ENCODE measurements around the gene NEURL1.

NEURL1 gene

DNA sequence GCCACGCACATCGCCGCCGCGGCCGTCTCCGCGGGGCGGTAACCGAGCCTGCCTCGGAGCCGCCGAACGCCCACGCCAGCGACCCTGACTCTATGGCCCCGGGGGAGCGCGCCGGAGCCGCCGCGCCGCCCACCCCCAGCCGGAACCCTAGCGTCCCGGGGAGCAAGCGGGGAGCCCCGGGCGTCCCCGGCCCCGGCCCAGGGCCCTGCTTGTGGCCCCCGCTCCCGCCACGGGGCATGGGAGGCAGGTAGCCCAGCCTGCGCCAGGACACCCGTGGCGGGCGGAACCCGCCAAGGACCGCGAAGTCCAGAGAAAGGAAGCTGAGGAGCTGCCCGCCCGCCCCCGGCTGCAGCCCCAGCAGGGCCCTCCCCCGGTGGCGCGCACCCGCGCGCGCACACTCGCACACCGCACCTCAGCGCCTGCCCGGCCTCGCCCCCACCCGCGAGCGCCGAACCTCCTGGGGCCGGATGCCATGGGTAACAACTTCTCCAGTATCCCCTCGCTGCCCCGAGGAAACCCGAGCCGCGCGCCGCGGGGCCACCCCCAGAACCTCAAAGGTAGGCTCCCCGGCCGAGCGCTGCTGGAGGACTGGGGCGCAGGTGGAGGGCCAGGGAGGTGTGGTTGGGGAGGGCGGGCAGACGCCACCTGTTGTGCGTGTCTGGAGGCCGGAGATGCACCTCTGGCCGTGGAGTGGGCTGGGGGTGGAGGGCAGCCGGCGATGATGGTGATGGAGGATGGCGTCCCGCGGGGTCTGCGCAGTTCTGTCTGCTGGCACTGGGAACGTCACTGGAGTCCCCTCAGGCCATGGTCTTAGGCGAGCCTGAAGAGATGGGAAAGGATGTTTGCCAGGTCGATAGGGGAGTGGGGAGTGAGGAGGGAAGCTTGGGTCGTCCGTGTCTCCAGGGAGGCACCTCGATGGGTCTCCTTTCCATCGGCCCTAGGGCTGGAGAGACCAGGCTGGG is 692 bp downstream of the NEURL1 start:
- DNase-seq: no peak
- H2BK12ac ChIP-seq (ENCODE audit: low read length in 2 of 2): no peak overlapping the region
- H3K9me3 ChIP-seq (ENCODE audit: control insufficient read depth, low read length): no peaks in the 10 kb centered on the region
- H2BK15ac ChIP-seq (ENCODE audit: low read depth, poor library complexity, severe bottlenecking): peak overlapping the region; percentile 76
- no peaks in the 10 kb centered on the region for H3K79me1 ChIP-seq (replicated peaks; ENCODE audit: low read length, poor library complexity, severe bottlenecking)
- peak overlapping the region; percentile 59 to 67 for H3K4me3 ChIP-seq (ENCODE audit: insufficient read depth in 1 of 2, low read depth in 1 of 2, low read length in 2 of 2)
- no peak overlapping the region for H2AK5ac ChIP-seq (ENCODE audit: low read length, severe bottlenecking)
- peak overlapping the region; percentile 71 for H2BK120ac ChIP-seq (ENCODE audit: low read depth, low read length)
- H3K36me3 ChIP-seq (ENCODE audit: control insufficient read depth in 1 of 2, insufficient read depth in 2 of 2, low read depth in 1 of 2, low read length in 2 of 2): no peaks in the 10 kb centered on the region
- H4K8ac ChIP-seq (ENCODE audit: low read length): peak overlapping the region; percentile 16
- peak overlapping the region in 1 of 2 experiments; percentile 16 for H3K23ac ChIP-seq (ENCODE audit: low read length in 2 of 2)
- H3K4me2 ChIP-seq (ENCODE audit: low read length, poor library complexity, severe bottlenecking): peak overlapping the region; percentile 97
- H2BK5ac ChIP-seq (ENCODE audit: low read depth, low read length, poor library complexity, severe bottlenecking): no peak overlapping the region
- peak overlapping the region; percentile 6 to 20 for H3K18ac ChIP-seq (ENCODE audit: low read depth in 1 of 2, low read length in 2 of 2)
- peaks cover 33% of the 10 kb centered on the region for H3K4me1 ChIP-seq (ENCODE audit: control insufficient read depth, insufficient read depth, low read depth, low read length)
- 1% methylated on average over 75 of the region's 92 CpGs for WGBS
- peak overlapping the region in 1 of 2 experiments; percentile 23 for H3K14ac ChIP-seq (ENCODE audit: low read length in 2 of 2)
- H3K4ac ChIP-seq (ENCODE audit: low read depth in 1 of 2, low read length in 2 of 2): no peak overlapping the region
- no peak overlapping the region for H2AFZ ChIP-seq (ENCODE audit: low read depth, low read length)
- H3K27me3 ChIP-seq (ENCODE audit: control insufficient read depth in 1 of 2, insufficient read depth in 1 of 2, low read length in 2 of 2): peaks cover 53 to 60% of the 10 kb centered on the region in 2 experiments
- H3K27ac ChIP-seq (ENCODE audit: low read length, poor library complexity, severe bottlenecking): no peak overlapping the region
- H3K9ac ChIP-seq (ENCODE audit: low read length): no peak overlapping the region
- H4K91ac ChIP-seq (ENCODE audit: low read length): no peak overlapping the region

DNA sequence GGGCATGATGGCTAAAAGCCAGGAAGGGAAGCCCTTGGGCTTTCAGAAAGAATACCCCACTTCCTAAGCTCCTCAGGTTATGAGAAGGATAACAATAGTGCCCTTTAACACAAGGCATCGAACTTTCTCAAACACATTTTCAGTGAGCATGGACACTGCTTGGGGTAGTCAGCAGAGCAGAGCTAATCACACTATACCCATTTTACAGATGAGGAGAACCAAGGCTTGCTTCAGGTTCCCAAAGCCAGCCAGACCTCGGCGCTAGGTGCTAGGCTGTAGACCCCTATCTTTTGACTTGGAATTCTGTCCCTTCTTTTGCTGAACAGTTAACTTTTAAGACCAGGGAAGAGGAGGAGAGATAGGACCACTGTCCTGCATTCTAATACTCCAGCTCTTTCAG is 1.8 kb downstream of the NEURL1 start:
- WGBS: 100% methylated on average over 3 of the region's 3 CpGs
- no peak overlapping the region for H2BK120ac ChIP-seq (ENCODE audit: low read depth, low read length)
- H4K91ac ChIP-seq (ENCODE audit: low read length): no peak overlapping the region
- no peak overlapping the region for H3K9ac ChIP-seq (ENCODE audit: low read length)
- no peak overlapping the region for H2AFZ ChIP-seq (ENCODE audit: low read depth, low read length)
- no peaks in the 10 kb centered on the region for H3K79me1 ChIP-seq (replicated peaks; ENCODE audit: low read length, poor library complexity, severe bottlenecking)
- H3K27ac ChIP-seq (ENCODE audit: low read length, poor library complexity, severe bottlenecking): no peak overlapping the region
- no peak overlapping the region for H3K18ac ChIP-seq (ENCODE audit: low read depth in 1 of 2, low read length in 2 of 2)
- H4K8ac ChIP-seq (ENCODE audit: low read length): no peak overlapping the region
- DNase-seq: no peak
- H2BK15ac ChIP-seq (ENCODE audit: low read depth, poor library complexity, severe bottlenecking): no peak overlapping the region
- no peak overlapping the region for H2BK12ac ChIP-seq (ENCODE audit: low read length in 2 of 2)
- no peak overlapping the region for H2BK5ac ChIP-seq (ENCODE audit: low read depth, low read length, poor library complexity, severe bottlenecking)
- no peak overlapping the region for H3K4me2 ChIP-seq (ENCODE audit: low read length, poor library complexity, severe bottlenecking)
- peaks cover 59 to 66% of the 10 kb centered on the region in 2 experiments for H3K27me3 ChIP-seq (ENCODE audit: control insufficient read depth in 1 of 2, insufficient read depth in 1 of 2, low read length in 2 of 2)
- H3K4ac ChIP-seq (ENCODE audit: low read depth in 1 of 2, low read length in 2 of 2): no peak overlapping the region
- H3K23ac ChIP-seq (ENCODE audit: low read length in 2 of 2): no peak overlapping the region
- H2AK5ac ChIP-seq (ENCODE audit: low read length, severe bottlenecking): no peak overlapping the region
- no peaks in the 10 kb centered on the region for H3K36me3 ChIP-seq (ENCODE audit: control insufficient read depth in 1 of 2, insufficient read depth in 2 of 2, low read depth in 1 of 2, low read length in 2 of 2)
- peaks cover 33% of the 10 kb centered on the region for H3K4me1 ChIP-seq (ENCODE audit: control insufficient read depth, insufficient read depth, low read depth, low read length)
- H3K14ac ChIP-seq (ENCODE audit: low read length in 2 of 2): no peak overlapping the region
- no peak overlapping the region for H3K4me3 ChIP-seq (ENCODE audit: insufficient read depth in 1 of 2, low read depth in 1 of 2, low read length in 2 of 2)
- H3K9me3 ChIP-seq (ENCODE audit: control insufficient read depth, low read length): no peaks in the 10 kb centered on the region

DNA sequence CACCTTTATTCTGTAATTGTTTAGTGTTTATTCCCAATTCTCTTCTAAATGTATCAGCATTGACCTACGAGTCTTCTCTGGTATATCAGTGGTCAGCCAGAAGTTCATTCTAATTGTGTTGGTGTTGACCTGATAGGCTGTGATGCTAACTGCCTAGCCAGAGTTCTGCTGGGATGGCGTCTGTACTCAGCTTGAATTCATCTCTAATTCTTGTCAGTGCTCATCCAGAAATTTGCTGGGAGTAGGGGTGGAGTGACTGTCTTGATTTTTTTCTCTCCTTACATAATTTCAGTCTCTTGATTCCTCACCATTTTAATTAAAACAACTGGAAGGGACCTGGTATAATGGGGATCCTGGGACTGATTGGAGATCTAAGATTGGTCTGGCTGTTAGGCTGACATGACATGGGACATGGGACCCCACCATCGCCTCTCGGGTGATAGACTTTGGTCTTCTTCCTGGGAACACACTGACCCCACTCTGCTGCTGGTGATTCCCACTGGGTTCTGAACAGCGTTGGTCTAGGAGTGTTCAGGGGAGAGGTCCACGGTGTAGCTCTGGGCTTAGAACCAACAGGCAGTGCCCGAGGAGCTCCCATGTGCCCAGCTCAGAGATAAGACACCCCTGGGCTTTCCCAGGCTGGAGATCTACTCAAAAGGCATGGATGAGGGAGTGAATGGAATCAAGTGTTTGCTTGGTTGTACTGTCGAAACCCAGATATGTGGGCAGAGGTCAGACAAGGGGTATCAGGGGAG is 3.8 kb downstream of the NEURL1 start:
- H3K23ac ChIP-seq (ENCODE audit: low read length in 2 of 2): no peak overlapping the region
- H3K9me3 ChIP-seq (ENCODE audit: control insufficient read depth, low read length): no peaks in the 10 kb centered on the region
- H4K91ac ChIP-seq (ENCODE audit: low read length): no peak overlapping the region
- H3K4me2 ChIP-seq (ENCODE audit: low read length, poor library complexity, severe bottlenecking): no peak overlapping the region
- H4K8ac ChIP-seq (ENCODE audit: low read length): no peak overlapping the region
- H3K4me3 ChIP-seq (ENCODE audit: insufficient read depth in 1 of 2, low read depth in 1 of 2, low read length in 2 of 2): no peak overlapping the region
- peaks cover 18% of the 10 kb centered on the region for H3K4me1 ChIP-seq (ENCODE audit: control insufficient read depth, insufficient read depth, low read depth, low read length)
- no peak overlapping the region for H3K18ac ChIP-seq (ENCODE audit: low read depth in 1 of 2, low read length in 2 of 2)
- no peaks in the 10 kb centered on the region for H3K79me1 ChIP-seq (replicated peaks; ENCODE audit: low read length, poor library complexity, severe bottlenecking)
- no peak overlapping the region for H2BK5ac ChIP-seq (ENCODE audit: low read depth, low read length, poor library complexity, severe bottlenecking)
- no peak overlapping the region for H2BK15ac ChIP-seq (ENCODE audit: low read depth, poor library complexity, severe bottlenecking)
- peaks cover 76 to 81% of the 10 kb centered on the region in 2 experiments for H3K27me3 ChIP-seq (ENCODE audit: control insufficient read depth in 1 of 2, insufficient read depth in 1 of 2, low read length in 2 of 2)
- H3K9ac ChIP-seq (ENCODE audit: low read length): no peak overlapping the region
- DNase-seq: no peak
- H2BK120ac ChIP-seq (ENCODE audit: low read depth, low read length): no peak overlapping the region
- H3K14ac ChIP-seq (ENCODE audit: low read length in 2 of 2): no peak overlapping the region
- H2AFZ ChIP-seq (ENCODE audit: low read depth, low read length): no peak overlapping the region
- H3K4ac ChIP-seq (ENCODE audit: low read depth in 1 of 2, low read length in 2 of 2): no peak overlapping the region
- no peak overlapping the region for H3K27ac ChIP-seq (ENCODE audit: low read length, poor library complexity, severe bottlenecking)
- 91% methylated on average over 7 of the region's 8 CpGs for WGBS
- H3K36me3 ChIP-seq (ENCODE audit: control insufficient read depth in 1 of 2, insufficient read depth in 2 of 2, low read depth in 1 of 2, low read length in 2 of 2): no peaks in the 10 kb centered on the region
- no peak overlapping the region for H2BK12ac ChIP-seq (ENCODE audit: low read length in 2 of 2)
- no peak overlapping the region for H2AK5ac ChIP-seq (ENCODE audit: low read length, severe bottlenecking)
